Karpas-422 (cell line): Measurements from ENCODE around the gene NUDT8. TPM values are rescaled to one million over a fixed set of nuclear protein-coding genes. Genes with fewer than 3 reads are reported as not detected.

Experiments
- DNase-seq: peaks from one replicate; pipeline ENCODE4 v3.0.0-alpha.2; 2015
- H2AFZ ChIP-seq: fragments of 200-600 bp; sonication (generic); 2 replicates; pipeline ENCODE4 v1.6.1; 2014; ENCODE audit warnings: antibody characterized with exemption, low read length, mixed read lengths
- H3K27ac ChIP-seq: fragments of 200-600 bp; sonication (generic); 2 replicates; pipeline ENCODE4 v1.5.1; 2014; ENCODE audit warnings: mild to moderate bottlenecking, low read length, moderate library complexity
- H3K27me3 ChIP-seq: fragments of 200-600 bp; sonication (generic); 2 replicates; pipeline ENCODE4 v1.6.1; 2014; ENCODE audit warnings: low read length, mixed read lengths
- H3K36me3 ChIP-seq: fragments of 200-600 bp; sonication (generic); 2 replicates; pipeline ENCODE4 v1.6.1; 2014; ENCODE audit warnings: low read length, mixed read lengths; ENCODE audit not compliant: insufficient read depth
- H3K4me1 ChIP-seq: fragments of 200-600 bp; sonication (generic); 2 replicates; pipeline ENCODE4 v1.6.1; 2014; ENCODE audit warnings: mild to moderate bottlenecking, low read length, mixed read lengths
- H3K4me2 ChIP-seq: fragments of 200-600 bp; sonication (generic); 2 replicates; pipeline ENCODE4 v1.6.1; 2014; ENCODE audit warnings: low read length, low read depth, mild to moderate bottlenecking; ENCODE audit not compliant: poor library complexity, severe bottlenecking
- H3K4me3 ChIP-seq: fragments of 200-600 bp; sonication (generic); 2 replicates; pipeline ENCODE4 v1.5.1; 2014; ENCODE audit warnings: mild to moderate bottlenecking, antibody characterized with exemption, low read length, mixed read lengths
- H3K79me2 ChIP-seq: fragments of 200-600 bp; sonication (generic); 2 replicates; pipeline ENCODE4 v1.6.1; 2014; ENCODE audit warnings: mild to moderate bottlenecking, low read length, mixed read lengths
- H3K9ac ChIP-seq: fragments of 200-600 bp; sonication (generic); 2 replicates; pipeline ENCODE4 v1.6.0; 2014; ENCODE audit warnings: low read length
- H3K9me2 ChIP-seq: fragments of 200-600 bp; sonication (generic), shearing (Covaris generic); replicated peaks from 2 replicates; pipeline ENCODE4 v1.6.0; 2014; ENCODE audit warnings: mild to moderate bottlenecking, low read length, moderate library complexity; ENCODE audit not compliant: insufficient read depth
- H3K9me3 ChIP-seq: fragments of 300-700, 200-600 bp; sonication (generic); 2 replicates; pipeline ENCODE4 v1.6.1; 2014; ENCODE audit warnings: low read length, mixed read lengths
- H4K20me1 ChIP-seq: fragments of 200-600 bp; sonication (generic); 2 replicates; pipeline ENCODE4 v1.6.1; 2014; ENCODE audit warnings: mild to moderate bottlenecking, antibody characterized with exemption, low read length, low read depth; ENCODE audit not compliant: insufficient read depth
- total RNA-seq: library from RNA; depleted of rRNA; stranded (reverse); fragments of >200 nt; shearing (Covaris generic); gene quantifications from 2 replicates; pipeline ENCODE4 v1.2.3, GENCODE V29; 2014; ENCODE audit warnings: low replicate concordance

Gene NUDT8
- total RNA-seq, 1 experiment from 2014 or later = 10.4 TPM

- DNase-seq = peak; percentile 85
- Histone ChIP-seq H3K9me3 (peaks cover 4% of the 10 kb centered on the region; the same call in 1 of the 2 replicates), H3K4me3 (peak overlapping the region; percentile 31; the same call in 1 of the 2 replicates), H3K4me1 (peaks cover 63% of the 10 kb centered on the region), H3K36me3 (no peaks in the 10 kb centered on the region), H2AFZ (no peak overlapping the region), H3K4me2 (peak overlapping the region; percentile 53), H3K9me2 (no peaks in the 10 kb centered on the region), H3K9ac (peak overlapping the region; percentile 40), H3K79me2 (no peaks in the 10 kb centered on the region), H3K27ac (no peak overlapping the region), H4K20me1 (no peaks in the 10 kb centered on the region), H3K27me3 (no peaks in the 10 kb centered on the region; the same call in 1 of the 2 replicates)
These were observed 17.0 kb upstream of the NUDT8 start for GRCh38 chr11:67646535-67647336.

- peak; percentile 47 for DNase-seq
- H3K4me3 ChIP-seq = no peak overlapping the region
- no peaks in the 10 kb centered on the region for H3K79me2 ChIP-seq
- peaks cover 4% of the 10 kb centered on the region; the same call in 1 of the 2 replicates for H3K9me3 ChIP-seq
- peaks cover 57% of the 10 kb centered on the region for H3K4me1 ChIP-seq
- H3K36me3 ChIP-seq = no peaks in the 10 kb centered on the region
- H2AFZ ChIP-seq = no peak overlapping the region
- H3K4me2 ChIP-seq = no peak overlapping the region
- no peak overlapping the region for H3K27ac ChIP-seq
- no peaks in the 10 kb centered on the region for H3K9me2 ChIP-seq
- H3K27me3 ChIP-seq = no peaks in the 10 kb centered on the region; the same call in 1 of the 2 replicates
- no peak overlapping the region for H3K9ac ChIP-seq
- no peaks in the 10 kb centered on the region for H4K20me1 ChIP-seq
These were observed 16.1 kb upstream of the NUDT8 start for GRCh38 chr11:67645521-67646461.

GRCh38 chr11:67644472-67645418, 15.0 kb upstream of the NUDT8 start:
- Histone ChIP-seq H3K4me2 (no peak overlapping the region), H3K27ac (no peak overlapping the region), H3K36me3 (no peaks in the 10 kb centered on the region), H3K79me2 (no peaks in the 10 kb centered on the region), H2AFZ (no peak overlapping the region), H3K9ac (no peak overlapping the region), H3K4me3 (no peak overlapping the region), H3K27me3 (no peaks in the 10 kb centered on the region; the same call in 1 of the 2 replicates), H3K4me1 (peaks cover 47% of the 10 kb centered on the region), H4K20me1 (no peaks in the 10 kb centered on the region), H3K9me2 (no peaks in the 10 kb centered on the region), H3K9me3 (peaks cover 4% of the 10 kb centered on the region; the same call in 1 of the 2 replicates)
- DNase-seq = peak; percentile 67

DNA sequence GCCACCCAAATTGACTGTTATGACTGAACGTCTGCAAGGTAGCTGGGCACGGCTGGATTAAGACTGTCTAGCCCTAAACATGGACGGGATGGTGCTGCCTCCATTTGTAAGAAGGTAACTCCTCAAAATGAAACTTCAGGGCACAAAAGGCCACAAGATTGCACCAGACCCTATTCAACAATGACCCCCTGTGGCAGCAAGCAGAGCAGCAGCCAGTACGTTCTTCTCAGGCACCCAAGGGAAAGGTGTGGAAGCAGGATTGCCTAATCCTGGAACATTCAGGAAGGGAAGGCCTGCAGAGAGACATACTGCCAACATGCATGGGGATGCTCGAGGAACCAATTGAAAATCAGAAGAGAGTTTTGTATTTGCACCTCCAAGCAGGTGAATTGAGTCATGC, 14.3 kb upstream of the NUDT8 start:
- H3K9me2 ChIP-seq = no peaks in the 10 kb centered on the region
- no peaks in the 10 kb centered on the region for H4K20me1 ChIP-seq
- H3K4me3 ChIP-seq = no peak overlapping the region
- peaks cover 4% of the 10 kb centered on the region; the same call in 1 of the 2 replicates for H3K9me3 ChIP-seq
- H3K27me3 ChIP-seq = no peaks in the 10 kb centered on the region; the same call in 1 of the 2 replicates
- DNase-seq = peak; percentile 64
- H3K79me2 ChIP-seq = no peaks in the 10 kb centered on the region
- no peak overlapping the region for H3K9ac ChIP-seq
- H2AFZ ChIP-seq = no peak overlapping the region
- no peak overlapping the region for H3K4me2 ChIP-seq
- no peak overlapping the region for H3K27ac ChIP-seq
- peaks cover 40% of the 10 kb centered on the region for H3K4me1 ChIP-seq
- no peaks in the 10 kb centered on the region for H3K36me3 ChIP-seq

GRCh38 chr11:67642173-67643120, 12.7 kb upstream of the NUDT8 start:
- no peaks in the 10 kb centered on the region for H3K36me3 ChIP-seq
- H3K9ac ChIP-seq = no peak overlapping the region
- H3K4me3 ChIP-seq = no peak overlapping the region
- peaks cover 4% of the 10 kb centered on the region; the same call in 1 of the 2 replicates for H3K9me3 ChIP-seq
- H3K27me3 ChIP-seq = no peaks in the 10 kb centered on the region; the same call in 1 of the 2 replicates
- no peaks in the 10 kb centered on the region for H3K9me2 ChIP-seq
- H4K20me1 ChIP-seq = no peaks in the 10 kb centered on the region
- no peak overlapping the region for H3K27ac ChIP-seq
- no peaks in the 10 kb centered on the region for H3K79me2 ChIP-seq
- peaks cover 24% of the 10 kb centered on the region for H3K4me1 ChIP-seq
- no peak for DNase-seq
- H3K4me2 ChIP-seq = no peak overlapping the region
- no peak overlapping the region for H2AFZ ChIP-seq

- no peak overlapping the region for H3K9ac ChIP-seq
- no peak overlapping the region for H2AFZ ChIP-seq
- no peak overlapping the region for H3K27ac ChIP-seq
- no peaks in the 10 kb centered on the region for H3K36me3 ChIP-seq
- H3K4me1 ChIP-seq = peaks cover 15% of the 10 kb centered on the region
- H3K4me3 ChIP-seq = no peak overlapping the region
- H3K4me2 ChIP-seq = no peak overlapping the region
- no peak for DNase-seq
- H3K9me3 ChIP-seq = peaks cover 4% of the 10 kb centered on the region; the same call in 1 of the 2 replicates
- no peaks in the 10 kb centered on the region for H3K79me2 ChIP-seq
- H4K20me1 ChIP-seq = no peaks in the 10 kb centered on the region
- no peaks in the 10 kb centered on the region for H3K9me2 ChIP-seq
- no peaks in the 10 kb centered on the region; the same call in 1 of the 2 replicates for H3K27me3 ChIP-seq
These were observed 11.8 kb upstream of the NUDT8 start for GRCh38 chr11:67641338-67642172.
